HG02885 (cell line): Measurements from ENCODE around the gene PARP2.
"Not testable (repeated sequence)": the region's sequence is repeated elsewhere in the genome, so short reads cannot be mapped to it uniquely, and the experiment has no call there.

ENCODE experiments used
- ATAC-seq: cut with Tn5 transposase; IDR thresholded peaks from one replicate; pipeline ENCODE4 v1.9.1; 2021; ENCODE audit warnings: mild to moderate bottlenecking; ENCODE audit not compliant: unreplicated experiment, poor library complexity

PARP2 gene

GRCh38 chr14:20343092-20343861 is at the start of gene PARP2:
PARP2 (plus strand) TSS chr14:20343635; CDS start chr14:20343642, 7 bp downstream.
- peak; percentile 91 for ATAC-seq

- ATAC-seq, result no peak
Measured at GRCh38 chr14:20294636-20295035, 48.8 kb upstream of the PARP2 start.

- peak; percentile 86 for ATAC-seq
Measured at GRCh38 chr14:20295067-20295466, 48.4 kb upstream of the PARP2 start.

GRCh38 chr14:20302042-20302755 is 41.2 kb upstream of the PARP2 start:
- no peak for ATAC-seq

- ATAC-seq, result peak; percentile 97
Measured at GRCh38 chr14:20305265-20306078, 38.0 kb upstream of the PARP2 start, which contains the start of gene TTC5. TTC5 (minus strand) TSS chr14:20305951; CDS start chr14:20305937, 14 bp downstream.

GRCh38 chr14:20306079-20306423 is 37.4 kb upstream of the PARP2 start:
- peak; percentile 3 for ATAC-seq

- ATAC-seq, result no peak
Measured at GRCh38 chr14:20314026-20314425, 29.4 kb upstream of the PARP2 start.

- ATAC-seq, result no peak
Measured at GRCh38 chr14:20317720-20318119, 25.7 kb upstream of the PARP2 start.

- peak; percentile 69 for ATAC-seq
Measured at GRCh38 chr14:20327005-20327869, 16.2 kb upstream of the PARP2 start.

- ATAC-seq, result no peak
Measured at GRCh38 chr14:20328705-20329104, 14.7 kb upstream of the PARP2 start.

GRCh38 chr14:20329355-20329754 is 14.1 kb upstream of the PARP2 start:
- ATAC-seq, result no peak

GRCh38 chr14:20331053-20331613 is 12.3 kb upstream of the PARP2 start:
- ATAC-seq, result no peak

GRCh38 chr14:20332431-20332787 is 11.0 kb upstream of the PARP2 start:
- no peak for ATAC-seq

GRCh38 chr14:20332788-20333493 is 10.5 kb upstream of the PARP2 start, which contains the start of gene CCNB1IP1:
CCNB1IP1 (minus strand) TSS chr14:20333279; CDS start chr14:20316523, 16,756 bp downstream.
- ATAC-seq, result peak; percentile 98

GRCh38 chr14:20333494-20333841 is 10.0 kb upstream of the PARP2 start:
- ATAC-seq, result no peak

- no peak for ATAC-seq
Measured at GRCh38 chr14:20334017-20334416, 9.4 kb upstream of the PARP2 start.

- not testable (repeated sequence) for ATAC-seq
Measured at GRCh38 chr14:20341032-20341431, 2.4 kb upstream of the PARP2 start.

- ATAC-seq, result no peak
Measured at GRCh38 chr14:20341646-20342045, 1.8 kb upstream of the PARP2 start.

GRCh38 chr14:20343862-20344220 is 406 bp downstream of the PARP2 start:
- ATAC-seq, result no peak
